ENCODE results near the gene ANKRD11.

ANKRD11 gene

GRCh38 chr16:89406277-89406888 is 84.0 kb downstream of the ANKRD11 start:
- Histone ChIP-seq H3K9me3 (ENCODE audit: severe bottlenecking) (no peaks in the 10 kb centered on the region), H3K4me3 (ENCODE audit: low read depth, low read length) (no peak overlapping the region), H3K27ac (no peak overlapping the region), H3K27me3 (ENCODE audit: insufficient read depth, low read depth, severe bottlenecking) (no peaks in the 10 kb centered on the region), H3K36me3 (no peaks in the 10 kb centered on the region)
- TF ChIP-seq, protein P1, sequence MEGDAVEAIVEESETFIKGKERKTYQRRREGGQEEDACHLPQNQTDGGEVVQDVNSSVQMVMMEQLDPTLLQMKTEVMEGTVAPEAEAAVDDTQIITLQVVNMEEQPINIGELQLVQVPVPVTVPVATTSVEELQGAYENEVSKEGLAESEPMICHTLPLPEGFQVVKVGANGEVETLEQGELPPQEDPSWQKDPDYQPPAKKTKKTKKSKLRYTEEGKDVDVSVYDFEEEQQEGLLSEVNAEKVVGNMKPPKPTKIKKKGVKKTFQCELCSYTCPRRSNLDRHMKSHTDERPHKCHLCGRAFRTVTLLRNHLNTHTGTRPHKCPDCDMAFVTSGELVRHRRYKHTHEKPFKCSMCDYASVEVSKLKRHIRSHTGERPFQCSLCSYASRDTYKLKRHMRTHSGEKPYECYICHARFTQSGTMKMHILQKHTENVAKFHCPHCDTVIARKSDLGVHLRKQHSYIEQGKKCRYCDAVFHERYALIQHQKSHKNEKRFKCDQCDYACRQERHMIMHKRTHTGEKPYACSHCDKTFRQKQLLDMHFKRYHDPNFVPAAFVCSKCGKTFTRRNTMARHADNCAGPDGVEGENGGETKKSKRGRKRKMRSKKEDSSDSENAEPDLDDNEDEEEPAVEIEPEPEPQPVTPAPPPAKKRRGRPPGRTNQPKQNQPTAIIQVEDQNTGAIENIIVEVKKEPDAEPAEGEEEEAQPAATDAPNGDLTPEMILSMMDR (IDR thresholded peaks at IDR 0.05; ENCODE audit: low read depth, low read length), result no peak
- no peak for DNase-seq

GRCh38 chr16:89404561-89404960 is 85.8 kb downstream of the ANKRD11 start:
- TF ChIP-seq, protein P1 (IDR thresholded peaks at IDR 0.05; ENCODE audit: low read depth, low read length), result no peak
- no peak for DNase-seq
- no peaks in the 10 kb centered on the region for H3K9me3 ChIP-seq (ENCODE audit: severe bottlenecking)
- no peaks in the 10 kb centered on the region for H3K36me3 ChIP-seq
- no peaks in the 10 kb centered on the region for H3K27me3 ChIP-seq (ENCODE audit: insufficient read depth, low read depth, severe bottlenecking)
- H3K4me3 ChIP-seq (ENCODE audit: low read depth, low read length), result no peak overlapping the region
- H3K27ac ChIP-seq, result no peak overlapping the region

DNA sequence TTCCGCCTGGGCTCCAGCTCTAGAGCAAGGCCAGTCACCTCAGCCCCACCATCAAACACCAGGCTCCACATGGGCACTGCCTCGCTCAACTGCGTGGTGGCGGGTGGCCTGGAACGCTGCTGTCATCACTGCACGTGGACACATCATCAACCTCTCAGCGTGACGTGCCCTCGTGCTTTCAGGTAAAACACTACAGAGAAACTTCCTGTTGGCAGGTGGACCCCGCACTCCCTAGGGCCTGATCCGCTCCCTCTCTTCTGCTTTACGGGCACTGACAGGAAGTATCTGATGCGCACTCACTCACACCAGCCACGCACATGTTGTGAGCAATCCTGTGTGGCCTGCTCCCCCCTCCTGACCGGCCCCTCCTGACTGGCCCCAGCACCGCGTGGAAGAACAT is 87.4 kb downstream of the ANKRD11 start:
- H3K36me3 ChIP-seq, result no peaks in the 10 kb centered on the region
- H3K4me3 ChIP-seq (ENCODE audit: low read depth, low read length), result no peak overlapping the region
- H3K27me3 ChIP-seq (ENCODE audit: insufficient read depth, low read depth, severe bottlenecking), result no peaks in the 10 kb centered on the region
- H3K9me3 ChIP-seq (ENCODE audit: severe bottlenecking), result no peaks in the 10 kb centered on the region
- DNase-seq, result no peak
- no peak overlapping the region for H3K27ac ChIP-seq
- TF ChIP-seq, protein P1 (IDR thresholded peaks at IDR 0.05; ENCODE audit: low read depth, low read length), result no peak

DNA sequence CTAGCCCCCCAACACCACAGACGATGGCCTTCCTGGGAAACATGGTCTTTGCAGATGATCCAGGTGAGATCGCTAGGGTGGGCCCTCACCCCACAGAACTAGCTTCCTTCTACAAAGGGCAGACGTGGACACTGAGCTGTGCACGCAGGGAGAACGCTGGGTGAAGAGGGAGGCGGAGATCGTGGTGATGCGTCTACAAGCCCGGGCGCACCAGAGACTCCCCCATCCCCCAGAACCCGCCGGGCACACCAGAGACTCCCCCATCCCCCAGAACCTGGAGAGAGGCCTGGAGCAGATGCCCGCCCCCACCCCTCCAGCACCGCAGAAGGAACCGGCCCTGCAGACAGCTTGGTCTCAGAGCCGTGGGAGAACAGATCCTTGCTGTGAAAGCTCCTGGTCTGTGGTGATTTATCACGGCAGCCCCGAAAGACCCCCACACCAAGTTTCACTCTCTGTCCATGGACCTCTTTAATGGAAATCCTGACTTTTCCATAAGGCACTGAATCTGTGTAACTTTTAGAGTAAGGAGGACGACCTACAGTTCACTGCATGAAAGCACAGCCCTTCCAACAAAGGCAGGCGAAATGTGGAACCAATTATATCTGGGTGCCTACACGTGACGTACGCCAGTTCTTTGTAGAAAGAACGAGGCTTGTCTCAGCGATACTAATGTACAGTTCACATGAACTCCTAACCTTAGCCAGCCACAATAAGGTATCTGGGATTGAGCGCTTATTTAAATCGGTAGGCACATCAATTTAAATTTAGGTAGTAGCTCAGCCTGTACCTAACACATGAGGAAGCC is 88.5 kb downstream of the ANKRD11 start:
- Histone ChIP-seq H3K36me3 (no peaks in the 10 kb centered on the region), H3K27me3 (ENCODE audit: insufficient read depth, low read depth, severe bottlenecking) (no peaks in the 10 kb centered on the region), H3K9me3 (ENCODE audit: severe bottlenecking) (no peaks in the 10 kb centered on the region), H3K27ac (no peak overlapping the region), H3K4me3 (ENCODE audit: low read depth, low read length) (no peak overlapping the region)
- DNase-seq, result no peak
- TF ChIP-seq, protein P1 (IDR thresholded peaks at IDR 0.05; ENCODE audit: low read depth, low read length), result no peak

DNA sequence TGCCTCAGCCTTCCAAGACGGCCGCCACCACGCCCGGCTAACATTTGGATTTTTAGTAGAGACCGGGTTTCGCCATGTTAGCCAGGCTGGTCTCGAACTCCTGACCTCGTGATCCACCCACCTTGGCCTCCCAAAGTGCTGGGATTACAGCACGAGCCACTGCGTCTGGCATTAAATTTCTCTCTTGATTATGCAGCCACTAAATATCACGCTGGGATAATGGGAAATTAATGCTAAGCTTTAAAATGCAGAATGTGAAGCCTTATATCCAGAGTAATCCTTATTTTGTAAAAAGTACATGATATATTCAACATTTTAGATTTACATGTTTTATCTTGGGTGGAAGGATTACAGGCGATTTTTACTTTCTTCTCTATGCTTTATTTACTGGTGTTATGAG is 89.2 kb downstream of the ANKRD11 start:
- no peaks in the 10 kb centered on the region for H3K9me3 ChIP-seq (ENCODE audit: severe bottlenecking)

More for the DNA sequence above, 89.2 kb downstream of the ANKRD11 start:
- no peak for DNase-seq
- Histone ChIP-seq H3K27ac (no peak overlapping the region), H3K27me3 (ENCODE audit: insufficient read depth, low read depth, severe bottlenecking) (no peaks in the 10 kb centered on the region), H3K36me3 (no peaks in the 10 kb centered on the region), H3K4me3 (ENCODE audit: low read depth, low read length) (no peak overlapping the region)
- TF ChIP-seq, protein P1 (IDR thresholded peaks at IDR 0.05; ENCODE audit: low read depth, low read length), result no peak
